ENCODE data around the gene FAM110A.

DNA sequence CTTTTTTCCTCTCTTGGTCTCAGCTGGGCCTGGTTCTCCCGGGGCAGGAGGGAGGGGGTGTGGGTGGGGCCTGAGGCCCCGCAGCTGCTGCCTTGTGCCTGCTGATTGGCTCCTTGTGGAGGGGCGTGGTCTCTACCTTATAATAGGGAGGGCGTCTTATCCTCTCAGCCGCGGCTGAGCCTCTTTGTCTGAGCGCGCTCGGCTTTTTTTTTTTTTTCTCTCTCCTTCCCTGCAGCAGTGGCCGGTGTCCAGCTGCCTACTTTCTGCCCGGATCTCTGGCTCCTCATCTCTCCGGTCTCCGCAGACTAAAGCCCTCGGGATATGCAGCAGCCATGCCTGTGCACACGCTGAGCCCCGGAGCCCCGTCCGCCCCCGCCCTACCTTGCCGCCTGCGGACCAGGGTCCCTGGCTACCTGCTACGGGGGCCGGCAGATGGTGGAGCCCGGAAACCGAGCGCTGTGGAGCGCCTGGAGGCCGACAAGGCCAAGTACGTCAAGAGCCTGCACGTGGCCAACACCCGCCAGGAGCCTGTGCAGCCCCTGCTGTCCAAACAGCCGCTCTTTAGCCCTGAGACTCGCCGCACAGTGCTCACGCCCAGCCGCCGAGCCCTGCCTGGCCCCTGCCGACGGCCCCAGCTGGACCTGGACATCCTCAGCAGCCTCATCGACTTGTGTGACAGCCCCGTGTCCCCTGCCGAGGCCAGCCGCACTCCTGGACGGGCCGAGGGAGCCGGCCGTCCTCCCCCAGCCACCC lies 11.1 kb downstream of the FAM110A start:
- TF ChIP-seq RAD21 (IDR thresholded peaks at IDR 0.05; ENCODE audit: low read depth) (no peak), TEAD4 (IDR thresholded peaks at IDR 0.05) (no peak), YY1 (IDR thresholded peaks at IDR 0.05; ENCODE audit: low read depth) (no peak), CEBPB (IDR thresholded peaks at IDR 0.05) (no peak), CREB1 (IDR thresholded peaks at IDR 0.05; ENCODE audit: low read depth) (no peak), TAF1 (IDR thresholded peaks at IDR 0.05; ENCODE audit: low read depth) (no peak), TCF12 (IDR thresholded peaks at IDR 0.05; ENCODE audit: low read depth) (no peak), EP300 (IDR thresholded peaks at IDR 0.05; ENCODE audit: borderline replicate concordance) (no peak)
- TF ChIP-seq, protein P1, sequence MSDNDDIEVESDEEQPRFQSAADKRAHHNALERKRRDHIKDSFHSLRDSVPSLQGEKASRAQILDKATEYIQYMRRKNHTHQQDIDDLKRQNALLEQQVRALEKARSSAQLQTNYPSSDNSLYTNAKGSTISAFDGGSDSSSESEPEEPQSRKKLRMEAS (IDR thresholded peaks at IDR 0.05), result no peak
